Ectodermal cell (in vitro differentiated cells): ENCODE measurements around the gene FAM236C. TPM values are rescaled to one million over a fixed set of nuclear protein-coding genes. Genes with fewer than 3 reads are reported as not detected.
"Not testable (repeated sequence)": the region's sequence is repeated elsewhere in the genome, so short reads cannot be mapped to it uniquely, and the experiment has no call there.

Source experiments
- H3K27ac ChIP-seq: 2 replicates; pipeline ENCODE4 v1.7.0; 2013; ENCODE audit warnings: mild to moderate bottlenecking, low read depth, low read length; ENCODE audit not compliant: insufficient read depth, poor library complexity, severe bottlenecking
- H3K27me3 ChIP-seq: 2 replicates; pipeline ENCODE4 v1.7.0; 2013; ENCODE audit warnings: mild to moderate bottlenecking, low read length; ENCODE audit not compliant: insufficient read depth, control insufficient read depth, poor library complexity, severe bottlenecking
- H3K36me3 ChIP-seq: one replicate; pipeline ENCODE4 v1.7.0; 2013; ENCODE audit warnings: low read length; ENCODE audit not compliant: control insufficient read depth, insufficient read depth
- H3K4me1 ChIP-seq: one replicate; pipeline ENCODE4 v1.7.0; 2013; ENCODE audit warnings: low read length; ENCODE audit not compliant: control insufficient read depth, insufficient read depth
- H3K4me3 ChIP-seq: 2 replicates; pipeline ENCODE4 v1.7.0; 2013; ENCODE audit warnings: low read depth, low read length, control low read depth; ENCODE audit not compliant: insufficient read depth
- H3K9me3 ChIP-seq: 2 replicates; pipeline ENCODE4 v1.7.0; 2013; ENCODE audit warnings: mild to moderate bottlenecking, low read length, moderate library complexity; ENCODE audit not compliant: control insufficient read depth
- WGBS, 2 experiments: methylation state at CpG; one replicate each; pipeline ENCODE4 v1.1.7; 2013; ENCODE audit warnings: missing lambda C conversion rate in 2 of 2; 5-methylcytosine and 5-hydroxymethylcytosine counted together
- polyA plus RNA-seq, 4 experiments: library from polyadenylated mRNA; stranded (reverse); fragments of 50-300 nt; gene quantifications; one replicate each; pipeline ENCODE4 v1.2.3, GENCODE V29; 2013

Gene FAM236C
- polyA plus RNA-seq (2013, experiment 1 of 4): not detected
- polyA plus RNA-seq (2013, experiment 2 of 4): not detected
- not detected for polyA plus RNA-seq (2013, experiment 3 of 4)
- polyA plus RNA-seq (2013, experiment 4 of 4): not detected

- H3K4me3 ChIP-seq, H3K36me3 ChIP-seq, H3K27me3 ChIP-seq, H3K4me1 ChIP-seq, H3K27ac ChIP-seq, H3K9me3 ChIP-seq: not testable (repeated sequence)
- WGBS, 2 experiments: no CpG with 5 or more reads among the region's 13 CpGs
Measured at GRCh38 chrX:72912315-72912714, at the start of gene FAM236C. Gene FAM236C, plus strand, starts transcription at chrX:72912615. Its CDS starts 100 bp downstream, at chrX:72912715.

GRCh38 chrX:72882898-72883297, 29.5 kb upstream of the FAM236C start:
- H3K9me3 ChIP-seq, H3K4me3 ChIP-seq, H3K36me3 ChIP-seq, H3K27ac ChIP-seq, H3K4me1 ChIP-seq, H3K27me3 ChIP-seq: not testable (repeated sequence)
- WGBS, 2 experiments: no CpG with 5 or more reads among the region's 2 CpGs

GRCh38 chrX:72889740-72890139, 22.7 kb upstream of the FAM236C start:
- H3K4me1 ChIP-seq, H3K4me3 ChIP-seq, H3K36me3 ChIP-seq, H3K27ac ChIP-seq, H3K27me3 ChIP-seq, H3K9me3 ChIP-seq: not testable (repeated sequence)
- WGBS, 2 experiments: no CpG with 5 or more reads among the region's 14 CpGs

- H3K9me3 ChIP-seq, H3K27ac ChIP-seq, H3K27me3 ChIP-seq, H3K4me1 ChIP-seq, H3K36me3 ChIP-seq, H3K4me3 ChIP-seq: not testable (repeated sequence)
- WGBS, 2 experiments: 86 to 89% methylated on average over 2 of the region's 5 CpGs
Measured at GRCh38 chrX:72916096-72916495, 3.7 kb downstream of the FAM236C start.

GRCh38 chrX:72932283-72932682, 19.9 kb downstream of the FAM236C start:
- H3K4me3 ChIP-seq, H3K27ac ChIP-seq, H3K9me3 ChIP-seq, H3K4me1 ChIP-seq, H3K36me3 ChIP-seq, H3K27me3 ChIP-seq: not testable (repeated sequence)
- no CpG with 5 or more reads among the region's 1 CpG for WGBS, 2 experiments

GRCh38 chrX:72936455-72936854, 24.0 kb downstream of the FAM236C start:
- not testable (repeated sequence) for H3K27ac ChIP-seq, H3K27me3 ChIP-seq, H3K9me3 ChIP-seq, H3K36me3 ChIP-seq, H3K4me1 ChIP-seq, H3K4me3 ChIP-seq
- no CpG with 5 or more reads among the region's 7 CpGs for WGBS, 2 experiments

GRCh38 chrX:72936882-72937455, 24.6 kb downstream of the FAM236C start:
- not testable (repeated sequence) for H3K27ac ChIP-seq, H3K27me3 ChIP-seq
- no CpG with 5 or more reads among the region's 8 CpGs for WGBS, 2 experiments

GRCh38 chrX:72937906-72938305, 25.5 kb downstream of the FAM236C start, which contains the start of gene FAM236A:
Gene FAM236A, plus strand, starts transcription at chrX:72938206. Its CDS starts 57 bp downstream, at chrX:72938263.
- not testable (repeated sequence) for H3K27ac ChIP-seq, H3K36me3 ChIP-seq, H3K9me3 ChIP-seq, H3K27me3 ChIP-seq, H3K4me1 ChIP-seq, H3K4me3 ChIP-seq
- no CpG with 5 or more reads among the region's 15 CpGs for WGBS, 2 experiments

More at GRCh38 chrX:72936882-72937455, 24.6 kb downstream of the FAM236C start:
- H3K36me3 ChIP-seq, H3K4me1 ChIP-seq, H3K9me3 ChIP-seq, H3K4me3 ChIP-seq: not testable (repeated sequence)

GRCh38 chrX:72942272-72942671, 29.9 kb downstream of the FAM236C start:
- no CpG with 5 or more reads among the region's 6 CpGs for WGBS, 2 experiments
- not testable (repeated sequence) for H3K36me3 ChIP-seq, H3K4me1 ChIP-seq

GRCh38 chrX:72943035-72943818, 30.8 kb downstream of the FAM236C start:
- H3K4me3 ChIP-seq, H3K4me1 ChIP-seq, H3K9me3 ChIP-seq, H3K36me3 ChIP-seq, H3K27me3 ChIP-seq, H3K27ac ChIP-seq: not testable (repeated sequence)
- no CpG with 5 or more reads among the region's 44 CpGs for WGBS, 2 experiments

More at GRCh38 chrX:72942272-72942671, 29.9 kb downstream of the FAM236C start:
- H3K27ac ChIP-seq, H3K9me3 ChIP-seq, H3K4me3 ChIP-seq, H3K27me3 ChIP-seq: not testable (repeated sequence)
